ENCODE measurements around the gene GRM1. TPM values are rescaled to one million over a fixed set of nuclear protein-coding genes. Genes with fewer than 3 reads are reported as not detected.

Gene GRM1
- polyA plus RNA-seq, 1 experiment = 0.02 TPM

DNA sequence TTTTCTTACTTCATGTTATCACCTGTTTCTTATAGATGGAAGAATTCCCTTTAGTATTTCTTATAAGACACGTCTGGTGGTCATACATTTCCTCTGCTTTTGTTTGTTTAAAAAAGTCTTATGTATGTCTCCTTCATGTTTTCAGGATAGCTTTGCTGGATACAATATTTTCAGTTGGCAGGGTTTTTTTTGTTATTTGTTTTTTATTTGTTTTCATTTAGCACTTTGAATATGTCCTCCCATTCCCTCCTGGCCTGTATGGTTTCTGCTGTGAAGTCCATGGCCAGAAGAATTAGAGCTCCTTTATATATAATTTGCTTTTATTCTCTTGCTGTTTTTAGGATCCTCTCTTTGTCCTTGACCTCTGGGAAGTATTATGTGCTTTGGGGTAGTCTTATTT lies 432.1 kb downstream of the GRM1 start:
- ChIA-PET POLR2A (no interaction called here), CTCF (no interaction called here)
- TF ChIP-seq, protein P1, sequence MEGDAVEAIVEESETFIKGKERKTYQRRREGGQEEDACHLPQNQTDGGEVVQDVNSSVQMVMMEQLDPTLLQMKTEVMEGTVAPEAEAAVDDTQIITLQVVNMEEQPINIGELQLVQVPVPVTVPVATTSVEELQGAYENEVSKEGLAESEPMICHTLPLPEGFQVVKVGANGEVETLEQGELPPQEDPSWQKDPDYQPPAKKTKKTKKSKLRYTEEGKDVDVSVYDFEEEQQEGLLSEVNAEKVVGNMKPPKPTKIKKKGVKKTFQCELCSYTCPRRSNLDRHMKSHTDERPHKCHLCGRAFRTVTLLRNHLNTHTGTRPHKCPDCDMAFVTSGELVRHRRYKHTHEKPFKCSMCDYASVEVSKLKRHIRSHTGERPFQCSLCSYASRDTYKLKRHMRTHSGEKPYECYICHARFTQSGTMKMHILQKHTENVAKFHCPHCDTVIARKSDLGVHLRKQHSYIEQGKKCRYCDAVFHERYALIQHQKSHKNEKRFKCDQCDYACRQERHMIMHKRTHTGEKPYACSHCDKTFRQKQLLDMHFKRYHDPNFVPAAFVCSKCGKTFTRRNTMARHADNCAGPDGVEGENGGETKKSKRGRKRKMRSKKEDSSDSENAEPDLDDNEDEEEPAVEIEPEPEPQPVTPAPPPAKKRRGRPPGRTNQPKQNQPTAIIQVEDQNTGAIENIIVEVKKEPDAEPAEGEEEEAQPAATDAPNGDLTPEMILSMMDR (IDR thresholded peaks at IDR 0.05; ENCODE audit: insufficient read depth, low read depth, low read length) = no peak
- no peaks in the 10 kb centered on the region for H3K36me3 ChIP-seq (ENCODE audit: control insufficient read depth, insufficient read depth, low read length)
- DNase-seq (ENCODE audit: low read depth) = no peak
- H3K27me3 ChIP-seq (ENCODE audit: control insufficient read depth, insufficient read depth, low read length) = no peaks in the 10 kb centered on the region
- H3K4me3 ChIP-seq (ENCODE audit: low read depth, low read length) = no peak overlapping the region

- Histone ChIP-seq H3K36me3 (ENCODE audit: control insufficient read depth, insufficient read depth, low read length) (no peaks in the 10 kb centered on the region), H3K27me3 (ENCODE audit: control insufficient read depth, insufficient read depth, low read length) (no peaks in the 10 kb centered on the region), H3K4me3 (ENCODE audit: low read depth, low read length) (no peak overlapping the region)
- DNase-seq (ENCODE audit: low read depth) = no peak
- TF ChIP-seq, protein P1 (IDR thresholded peaks at IDR 0.05; ENCODE audit: insufficient read depth, low read depth, low read length) = no peak
- CTCF ChIA-PET = no interaction called here
- POLR2A ChIA-PET = no interaction called here
Measured at GRCh38 chr6:146470091-146470770, 441.4 kb downstream of the GRM1 start.

- no peaks in the 10 kb centered on the region for H3K27me3 ChIP-seq (ENCODE audit: control insufficient read depth, insufficient read depth, low read length)
- no peak overlapping the region for H3K4me3 ChIP-seq (ENCODE audit: low read depth, low read length)
- TF ChIP-seq, protein P1 (IDR thresholded peaks at IDR 0.05; ENCODE audit: insufficient read depth, low read depth, low read length) = no peak
- ChIA-PET CTCF (interaction anchor here (1.5 kb wide), 1 partner anchor 10 kb away, joined by 4 read pairs; no protein-coding TSS in a partner anchor), POLR2A (no interaction called here)
- H3K36me3 ChIP-seq (ENCODE audit: control insufficient read depth, insufficient read depth, low read length) = no peaks in the 10 kb centered on the region
- DNase-seq (ENCODE audit: low read depth) = no peak
Measured at GRCh38 chr6:146472918-146473317, 444.1 kb downstream of the GRM1 start.

GRCh38 chr6:146481527-146481926 lies 452.7 kb downstream of the GRM1 start:
- H3K36me3 ChIP-seq (ENCODE audit: control insufficient read depth, insufficient read depth, low read length) = no peaks in the 10 kb centered on the region
- no peak for DNase-seq (ENCODE audit: low read depth)
- CTCF ChIA-PET = no interaction called here
- POLR2A ChIA-PET = no interaction called here
- no peaks in the 10 kb centered on the region for H3K27me3 ChIP-seq (ENCODE audit: control insufficient read depth, insufficient read depth, low read length)
- TF ChIP-seq, protein P1 (IDR thresholded peaks at IDR 0.05; ENCODE audit: insufficient read depth, low read depth, low read length) = no peak
- H3K4me3 ChIP-seq (ENCODE audit: low read depth, low read length) = no peak overlapping the region

GRCh38 chr6:146484411-146484810 lies 455.5 kb downstream of the GRM1 start:
- Histone ChIP-seq H3K4me3 (ENCODE audit: low read depth, low read length) (no peak overlapping the region), H3K36me3 (ENCODE audit: control insufficient read depth, insufficient read depth, low read length) (no peaks in the 10 kb centered on the region), H3K27me3 (ENCODE audit: control insufficient read depth, insufficient read depth, low read length) (no peaks in the 10 kb centered on the region)
- no peak for DNase-seq (ENCODE audit: low read depth)
- POLR2A ChIA-PET = no interaction called here
- TF ChIP-seq, protein P1 (IDR thresholded peaks at IDR 0.05; ENCODE audit: insufficient read depth, low read depth, low read length) = no peak
- CTCF ChIA-PET = no interaction called here

Small RNA genes lying within 50 kb of the gene (small RNA-seq; reads per million reads assigned to genes)
- not detected for gene RNA5SP222 (ENCODE audit: insufficient read length, low read depth, low replicate concordance)

Other genes with a start within 250 kb of the GRM1 start
- gene FBXO30, start 214.3 kb upstream of the GRM1 start, polyA plus RNA-seq (2011; rRNA removed) = 3.5 and 7.3 TPM in 2 replicates
- gene SHPRH, start 64.7 kb upstream of the GRM1 start, polyA plus RNA-seq (2011; rRNA removed) = 4.0 and 6.0 TPM in 2 replicates

Data from BJ (cell line).